ENCODE data around the gene NRCAM. TPM values are rescaled to one million over a fixed set of nuclear protein-coding genes. Genes with fewer than 3 reads are reported as not detected.
"Not testable (repeated sequence)": the region's sequence is repeated elsewhere in the genome, so short reads cannot be mapped to it uniquely, and the experiment has no call there.

Gene NRCAM
- total RNA-seq, 1 experiment from 2014 or later: 45.7 TPM

- ChIA-PET POLR2A (ENCODE audit: low non-redundant PET) (no interaction called here), CTCF (no interaction called here)
Observed at GRCh38 chr7:108467391-108467790, 11.2 kb upstream of the NRCAM start.

GRCh38 chr7:108466322-108466721 lies 10.1 kb upstream of the NRCAM start:
- H3K4me1 ChIP-seq (ENCODE audit: insufficient read depth, low read length, poor library complexity, severe bottlenecking); H3K4me3 ChIP-seq (ENCODE audit: low read depth, low read length, poor library complexity, severe bottlenecking); H3K27ac ChIP-seq (ENCODE audit: low read depth, low read length, poor library complexity, severe bottlenecking); intact Hi-C loops (cut with micrococcal nuclease; ENCODE audit: unreplicated experiment); H3K36me3 ChIP-seq (ENCODE audit: insufficient read depth, low read length, poor library complexity, severe bottlenecking); H3K9me3 ChIP-seq (ENCODE audit: low read depth, low read length, poor library complexity, severe bottlenecking); H3K27me3 ChIP-seq (replicated peaks; ENCODE audit: insufficient read depth, low read depth, low read length, poor library complexity); CTCF ChIA-PET; POLR2A ChIA-PET (ENCODE audit: low non-redundant PET); BruUV-seq (replicated peaks); DNase-seq (ENCODE audit: low spot score): not testable (repeated sequence)

More at GRCh38 chr7:108467391-108467790, 11.2 kb upstream of the NRCAM start:
- DNase-seq (ENCODE audit: low spot score): no peak
- Histone ChIP-seq H3K9me3 (ENCODE audit: low read depth, low read length, poor library complexity, severe bottlenecking) (no peaks in the 10 kb centered on the region), H3K4me3 (ENCODE audit: low read depth, low read length, poor library complexity, severe bottlenecking) (no peak overlapping the region), H3K27me3 (replicated peaks; ENCODE audit: insufficient read depth, low read depth, low read length, poor library complexity) (no peaks in the 10 kb centered on the region), H3K36me3 (ENCODE audit: insufficient read depth, low read length, poor library complexity, severe bottlenecking) (no peaks in the 10 kb centered on the region), H3K4me1 (ENCODE audit: insufficient read depth, low read length, poor library complexity, severe bottlenecking) (no peaks in the 10 kb centered on the region), H3K27ac (ENCODE audit: low read depth, low read length, poor library complexity, severe bottlenecking) (no peak overlapping the region)
- no peak for TF ChIP-seq CTCF (conservative IDR thresholded peaks at IDR 0.05; ENCODE audit: low read depth, low read length)
- no peak for TF ChIP-seq EZH2 (IDR thresholded peaks at IDR 0.05; ENCODE audit: borderline replicate concordance, low read depth, low read length, poor library complexity, severe bottlenecking)
- BruUV-seq (replicated peaks): no TSS peak
- intact Hi-C loops (cut with micrococcal nuclease; ENCODE audit: unreplicated experiment): no loop called here

- POLR2A ChIA-PET (ENCODE audit: low non-redundant PET): no interaction called here
Observed at GRCh38 chr7:108464743-108465142, 8.5 kb upstream of the NRCAM start.

More at GRCh38 chr7:108464743-108465142, 8.5 kb upstream of the NRCAM start:
- Histone ChIP-seq H3K36me3 (ENCODE audit: insufficient read depth, low read length, poor library complexity, severe bottlenecking) (no peaks in the 10 kb centered on the region), H3K9me3 (ENCODE audit: low read depth, low read length, poor library complexity, severe bottlenecking) (no peaks in the 10 kb centered on the region), H3K27me3 (replicated peaks; ENCODE audit: insufficient read depth, low read depth, low read length, poor library complexity) (no peaks in the 10 kb centered on the region), H3K4me3 (ENCODE audit: low read depth, low read length, poor library complexity, severe bottlenecking) (no peak overlapping the region), H3K27ac (ENCODE audit: low read depth, low read length, poor library complexity, severe bottlenecking) (no peak overlapping the region), H3K4me1 (ENCODE audit: insufficient read depth, low read length, poor library complexity, severe bottlenecking) (peaks cover 5% of the 10 kb centered on the region)
- no peak for TF ChIP-seq CTCF (conservative IDR thresholded peaks at IDR 0.05; ENCODE audit: low read depth, low read length)
- intact Hi-C loops (cut with micrococcal nuclease; ENCODE audit: unreplicated experiment): no loop called here
- no peak for DNase-seq (ENCODE audit: low spot score)
- no TSS peak for BruUV-seq (replicated peaks)
- CTCF ChIA-PET: interaction anchor here (0.7 kb wide), 1 partner anchor 243 kb away, joined by 3 read pairs; no protein-coding TSS in a partner anchor

Data from A673 (cell line).